HepG2 (cell line): ENCODE results near the gene VAMP5. TPM values are rescaled to one million over a fixed set of nuclear protein-coding genes. Genes with fewer than 3 reads are reported as not detected.
A peak's percentile ranks its signal among the peaks of the same experiment; 100 is the strongest.

ENCODE experiments used
- DMAP1 ChIP-seq: IDR thresholded peaks from 2 replicates; pipeline ENCODE4 v1.6.1; 2016
- HDAC1 ChIP-seq: sonication (generic); formaldehyde crosslinking; IDR thresholded peaks from 2 replicates; pipeline ENCODE4 v1.5.1; 2020; ENCODE audit warnings: mild to moderate bottlenecking, missing genetic modification reagents
- HES4 ChIP-seq: sonication (generic); formaldehyde crosslinking; IDR thresholded peaks from 2 replicates; pipeline ENCODE4 v1.9.0; 2021; ENCODE audit warnings: mild to moderate bottlenecking, missing genetic modification reagents, borderline replicate concordance
- JUN ChIP-seq: sonication (generic); formaldehyde crosslinking; IDR thresholded peaks from 2 replicates; pipeline ENCODE4 v1.4.0; 2020; ENCODE audit warnings: mild to moderate bottlenecking, missing genetic modification reagents
- KDM2A ChIP-seq: sonication (generic); formaldehyde crosslinking; IDR thresholded peaks from 2 replicates; pipeline ENCODE4 v1.4.0; 2020; ENCODE audit warnings: low read depth, missing genetic modification reagents, borderline replicate concordance
- KLF15 ChIP-seq: sonication (generic); formaldehyde crosslinking; IDR thresholded peaks from 2 replicates; pipeline ENCODE4 v1.8.1; 2023; ENCODE audit warnings: borderline replicate concordance, mild to moderate bottlenecking, inconsistent platforms, missing genetic modification reagents, mixed read lengths
- MED13 ChIP-seq: sonication (generic); formaldehyde crosslinking; IDR thresholded peaks from 2 replicates; pipeline ENCODE4 v1.5.0; 2020; ENCODE audit warnings: missing genetic modification reagents
- NFE2L1 ChIP-seq: sonication (generic); formaldehyde crosslinking; IDR thresholded peaks from 2 replicates; pipeline ENCODE4 v1.4.0; 2020; ENCODE audit warnings: missing genetic modification reagents, mild to moderate bottlenecking, borderline replicate concordance
- NR2C2 ChIP-seq: sonication (generic); formaldehyde crosslinking; IDR thresholded peaks from 2 replicates; pipeline ENCODE4 v1.4.0; 2020; ENCODE audit warnings: missing genetic modification reagents, mild to moderate bottlenecking, moderate library complexity, borderline replicate concordance
- NR3C1 ChIP-seq: sonication (generic); formaldehyde crosslinking; IDR thresholded peaks from 2 replicates; pipeline ENCODE4 v1.4.0; 2020; ENCODE audit warnings: missing genetic modification reagents
- ONECUT2 ChIP-seq: sonication (generic); formaldehyde crosslinking; IDR thresholded peaks from 2 replicates; pipeline ENCODE4 v1.4.0; 2020; ENCODE audit warnings: missing genetic modification reagents
- PAX8 ChIP-seq: sonication (generic); formaldehyde crosslinking; IDR thresholded peaks from 2 replicates; pipeline ENCODE4 v1.8.0; 2022; ENCODE audit warnings: mild to moderate bottlenecking, missing genetic modification reagents, borderline replicate concordance
- RORA ChIP-seq: sonication (generic); formaldehyde crosslinking; IDR thresholded peaks from 2 replicates; pipeline ENCODE4 v1.5.0; 2020; ENCODE audit warnings: mild to moderate bottlenecking, missing genetic modification reagents, moderate library complexity
- SMYD3 ChIP-seq: sonication (generic); formaldehyde crosslinking; IDR thresholded peaks from 2 replicates; pipeline ENCODE4 v1.8.1; 2023; ENCODE audit warnings: mild to moderate bottlenecking, missing genetic modification reagents
- TBX3 ChIP-seq: fragments of 450-650 bp; IDR thresholded peaks from 2 replicates; pipeline ENCODE4 v1.6.1; 2017; ENCODE audit warnings: antibody characterized with exemption, mild to moderate bottlenecking, inconsistent platforms, borderline replicate concordance
- ZFP36L2 ChIP-seq: sonication (generic); formaldehyde crosslinking; IDR thresholded peaks from 2 replicates; pipeline ENCODE4 v1.4.0; 2020; ENCODE audit warnings: missing genetic modification reagents
- ZKSCAN1 ChIP-seq: fragments of 150-350 bp; IDR thresholded peaks from 2 replicates; pipeline ENCODE4 v1.6.1; 2014; ENCODE audit warnings: low read length
- ZNF121 ChIP-seq: sonication (generic); formaldehyde crosslinking; IDR thresholded peaks from 2 replicates; pipeline ENCODE4 v1.5.0; 2020; ENCODE audit warnings: mild to moderate bottlenecking, missing genetic modification reagents
- ZNF292 ChIP-seq: sonication (generic); formaldehyde crosslinking; IDR thresholded peaks from 2 replicates; pipeline ENCODE4 v1.8.1; 2022; ENCODE audit warnings: mild to moderate bottlenecking, low read depth, missing genetic modification reagents, borderline replicate concordance
- ZNF329 ChIP-seq: sonication (generic); formaldehyde crosslinking; IDR thresholded peaks from 2 replicates; pipeline ENCODE4 v1.9.0; 2021; ENCODE audit warnings: low read depth, mild to moderate bottlenecking, missing genetic modification reagents
- ZNF510 ChIP-seq: sonication (generic); formaldehyde crosslinking; IDR thresholded peaks from 2 replicates; pipeline ENCODE4 v1.4.0; 2020; ENCODE audit warnings: low read depth, mild to moderate bottlenecking, missing genetic modification reagents
- ZNF543 ChIP-seq: sonication (generic); formaldehyde crosslinking; IDR thresholded peaks from 2 replicates; pipeline ENCODE4 v1.4.0; 2020; ENCODE audit warnings: mild to moderate bottlenecking, missing genetic modification reagents
- ZNF552 ChIP-seq: sonication (generic); formaldehyde crosslinking; IDR thresholded peaks from 2 replicates; pipeline ENCODE4 v1.9.0; 2022; ENCODE audit warnings: missing genetic modification reagents, mild to moderate bottlenecking, borderline replicate concordance
- ZNF652 ChIP-seq: IDR thresholded peaks from 2 replicates; pipeline ENCODE4 v1.6.1; 2016; ENCODE audit warnings: low read depth, borderline replicate concordance
- ZNF670 ChIP-seq: sonication (generic); formaldehyde crosslinking; IDR thresholded peaks from 2 replicates; pipeline ENCODE4 v1.8.0; 2022; ENCODE audit warnings: mild to moderate bottlenecking, missing genetic modification reagents, borderline replicate concordance
- ZSCAN21 ChIP-seq: sonication (generic); formaldehyde crosslinking; IDR thresholded peaks from 2 replicates; pipeline ENCODE4 v1.8.0; 2022; ENCODE audit warnings: mild to moderate bottlenecking, missing genetic modification reagents, moderate library complexity, borderline replicate concordance
- polyA plus RNA-seq, 8 experiments: library from polyadenylated mRNA; depleted of rRNA in 3 of 8; stranded (reverse) in 7 of 8; unstranded in 1 of 8; fragments of >200 nt; fragmentation: Illumina TruSeq in 4 of 8; extraction: Trizol in 4 of 8; gene quantifications; 2 replicates each; pipeline versions ENCODE4 v1.2.1 to v1.2.3, GENCODE V29; 2011 to 2016; ENCODE audit warnings: low read depth in 4 of 8, missing spikeins in 1 of 8, mixed read lengths in 1 of 8; ENCODE audit not compliant: insufficient read depth in 1 of 8
- total RNA-seq, 5 experiments: library from RNA; depleted of rRNA; stranded (reverse); fragments of >200 nt; fragmentation: Illumina TruSeq; extraction: Trizol; gene quantifications; 2 replicates each; pipeline ENCODE4 v1.2.3, GENCODE V29; 2016; ENCODE audit warnings: low read depth in 1 of 5
- TF ChIP-seq, protein P1 (sequence below): sonication (generic); formaldehyde crosslinking; IDR thresholded peaks from 2 replicates; pipeline ENCODE4 v1.4.0; 2020; ENCODE audit warnings: mild to moderate bottlenecking, low read depth, missing genetic modification reagents
- TF ChIP-seq, protein P2 (sequence below): sonication (generic); formaldehyde crosslinking; IDR thresholded peaks from 2 replicates; pipeline ENCODE4 v1.8.1; 2023; ENCODE audit warnings: mild to moderate bottlenecking, missing genetic modification reagents, borderline replicate concordance
- TF ChIP-seq, protein P3 (sequence below): sonication (generic); IDR thresholded peaks from 2 replicates; pipeline ENCODE4 v1.6.1; 2016; ENCODE audit warnings: low read depth, borderline replicate concordance

The VAMP5 gene
- total and polyA plus RNA-seq, 2 of the 13 experiments (the other 11 are each of a cell fraction or from before 2014, with no cell fraction given): 7.2 to 56.7 TPM

DNA sequence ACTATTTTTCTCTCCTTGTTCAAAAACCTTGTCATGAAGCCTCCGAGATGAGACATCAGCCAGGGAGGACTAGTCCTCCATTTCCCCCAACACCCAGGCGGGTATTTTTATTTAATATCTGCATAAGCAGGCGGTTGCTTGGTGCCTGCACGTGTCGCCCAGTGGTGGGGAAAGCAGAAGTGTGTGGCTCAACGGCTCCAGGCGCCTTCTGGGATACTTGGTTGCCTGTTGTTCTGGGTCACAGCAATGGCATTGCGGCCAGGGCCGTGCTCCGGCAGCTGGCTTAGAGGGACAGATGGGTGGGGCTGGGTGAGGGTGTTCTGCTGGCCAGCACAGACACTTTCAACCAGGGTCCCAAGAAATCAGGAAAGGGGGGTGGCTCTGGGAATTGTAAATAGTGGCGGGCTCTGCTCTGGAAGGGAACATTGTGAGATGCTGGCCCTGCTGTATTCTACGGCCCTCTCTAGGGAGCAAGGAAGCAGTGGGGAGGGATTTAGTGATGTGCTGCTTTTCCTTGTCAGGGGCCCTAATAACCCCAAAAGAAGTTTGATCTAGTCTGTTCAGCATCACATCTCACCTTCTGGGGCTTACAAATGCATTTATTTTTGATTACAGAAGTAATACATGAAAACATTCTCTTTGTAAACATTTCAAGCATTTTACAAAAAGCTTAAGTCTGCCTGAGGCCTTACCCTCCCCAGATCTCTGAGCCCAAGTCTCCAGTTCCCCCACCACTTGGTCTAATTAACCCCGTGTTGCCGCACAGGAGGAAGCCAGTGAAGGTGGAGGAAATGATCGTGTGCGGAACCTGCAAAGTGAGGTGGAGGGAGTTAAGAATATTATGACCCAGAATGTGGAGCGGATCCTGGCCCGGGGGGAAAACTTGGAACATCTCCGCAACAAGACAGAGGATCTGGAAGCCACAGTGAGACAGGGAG is 5.7 kb upstream of the VAMP5 start (continued):
- TF ChIP-seq, protein P1, sequence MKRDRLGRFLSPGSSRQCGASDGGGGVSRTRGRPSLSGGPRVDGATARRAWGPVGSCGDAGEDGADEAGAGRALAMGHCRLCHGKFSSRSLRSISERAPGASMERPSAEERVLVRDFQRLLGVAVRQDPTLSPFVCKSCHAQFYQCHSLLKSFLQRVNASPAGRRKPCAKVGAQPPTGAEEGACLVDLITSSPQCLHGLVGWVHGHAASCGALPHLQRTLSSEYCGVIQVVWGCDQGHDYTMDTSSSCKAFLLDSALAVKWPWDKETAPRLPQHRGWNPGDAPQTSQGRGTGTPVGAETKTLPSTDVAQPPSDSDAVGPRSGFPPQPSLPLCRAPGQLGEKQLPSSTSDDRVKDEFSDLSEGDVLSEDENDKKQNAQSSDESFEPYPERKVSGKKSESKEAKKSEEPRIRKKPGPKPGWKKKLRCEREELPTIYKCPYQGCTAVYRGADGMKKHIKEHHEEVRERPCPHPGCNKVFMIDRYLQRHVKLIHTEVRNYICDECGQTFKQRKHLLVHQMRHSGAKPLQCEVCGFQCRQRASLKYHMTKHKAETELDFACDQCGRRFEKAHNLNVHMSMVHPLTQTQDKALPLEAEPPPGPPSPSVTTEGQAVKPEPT (CRISPR knock-in tag): no peak
- TF ChIP-seq, protein P2, sequence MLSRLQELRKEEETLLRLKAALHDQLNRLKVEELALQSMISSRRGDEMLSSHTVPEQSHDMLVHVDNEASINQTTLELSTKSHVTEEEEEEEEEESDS (CRISPR knock-in tag): 0 out of 2 replicates have a peak, but pooled peaks have one; percentile 13
- TF ChIP-seq SMYD3: 0 out of 2 replicates have a peak, but pooled peaks have one; percentile 33
- no peak for TF ChIP-seq MED13 (CRISPR knock-in tag)
- no peak for TF ChIP-seq ZNF670 (CRISPR knock-in tag)
- no peak for TF ChIP-seq ONECUT2 (CRISPR knock-in tag)
- 0 out of 2 replicates have a peak, but pooled peaks have one; percentile 18 for TF ChIP-seq ZNF510 (CRISPR knock-in tag)
- peak; percentile 66; the same call in 1 of the 2 replicates for TF ChIP-seq ZNF652 (CRISPR knock-in tag)
- TF ChIP-seq, protein P3, sequence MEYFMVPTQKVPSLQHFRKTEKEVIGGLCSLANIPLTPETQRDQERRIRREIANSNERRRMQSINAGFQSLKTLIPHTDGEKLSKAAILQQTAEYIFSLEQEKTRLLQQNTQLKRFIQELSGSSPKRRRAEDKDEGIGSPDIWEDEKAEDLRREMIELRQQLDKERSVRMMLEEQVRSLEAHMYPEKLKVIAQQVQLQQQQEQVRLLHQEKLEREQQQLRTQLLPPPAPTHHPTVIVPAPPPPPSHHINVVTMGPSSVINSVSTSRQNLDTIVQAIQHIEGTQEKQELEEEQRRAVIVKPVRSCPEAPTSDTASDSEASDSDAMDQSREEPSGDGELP: peak; percentile 25; the same call in 1 of the 2 replicates
- no peak for TF ChIP-seq HES4
- no peak for TF ChIP-seq ZFP36L2 (CRISPR knock-in tag)
- TF ChIP-seq DMAP1 (CRISPR knock-in tag): 0 out of 2 replicates have a peak, but pooled peaks have one; percentile 63
- TF ChIP-seq NR2C2 (CRISPR knock-in tag): 0 out of 2 replicates have a peak, but pooled peaks have one; percentile 41
- TF ChIP-seq PAX8 (CRISPR knock-in tag): no peak
- no peak for TF ChIP-seq ZNF292
- TF ChIP-seq ZNF121 (CRISPR knock-in tag): no peak
- no peak for TF ChIP-seq RORA (CRISPR knock-in tag)
- peak; percentile 49; the same call in 1 of the 2 replicates for TF ChIP-seq ZNF543 (CRISPR knock-in tag)
- no peak for TF ChIP-seq JUN
- peak; percentile 12; the same call in 1 of the 2 replicates for TF ChIP-seq KDM2A (CRISPR knock-in tag)
- TF ChIP-seq ZNF329 (CRISPR knock-in tag): no peak
- no peak for TF ChIP-seq ZNF552 (CRISPR knock-in tag)
- TF ChIP-seq ZKSCAN1: no peak
- TF ChIP-seq ZSCAN21: no peak
- no peak for TF ChIP-seq NFE2L1 (CRISPR knock-in tag)
- TF ChIP-seq TBX3: no peak
- TF ChIP-seq HDAC1 (CRISPR knock-in tag): no peak
- no peak for TF ChIP-seq NR3C1 (CRISPR knock-in tag)
- no peak for TF ChIP-seq KLF15
